Right atrium auricular region (tissue), 2 donors: Measurements from ENCODE around the gene SAMSN1. TPM values are rescaled to one million over a fixed set of nuclear protein-coding genes. Genes with fewer than 3 reads are reported as not detected.

Experiments used
- DNase-seq: peaks from one replicate; pipeline ENCODE4 v3.0.0-alpha.2; 2019; ENCODE audit warnings: low spot score
- H3K27ac ChIP-seq, 2 donors: fragments of 200-600 bp; sonication (generic); 1 replicate in 1 of 2; 2 replicates in 1 of 2; pipeline ENCODE4 v1.5.1; 2016 to 2019
- H3K27me3 ChIP-seq, 2 donors: fragments of 200-600 bp; sonication (generic); one replicate each; pipeline versions ENCODE4 v1.5.1 to v1.6.0; 2017 to 2019
- H3K36me3 ChIP-seq: fragments of 200-600 bp; sonication (generic); one replicate; pipeline ENCODE4 v1.5.1; 2016
- H3K4me1 ChIP-seq, 2 donors: fragments of 200-600 bp; sonication (generic); one replicate each; pipeline versions ENCODE4 v1.5.1 to v1.6.0; 2017 to 2019
- H3K4me3 ChIP-seq, 2 donors: fragments of 200-600 bp; sonication (generic); 1 replicate in 1 of 2; 2 replicates in 1 of 2; pipeline ENCODE4 v1.5.1; 2017 to 2019; ENCODE audit warnings: mild to moderate bottlenecking in 1 of 2, moderate library complexity in 1 of 2
- H3K9me3 ChIP-seq, 2 donors: fragments of 200-600 bp; sonication (generic); one replicate each; pipeline ENCODE4 v1.5.1; 2019
- total RNA-seq, 2 donors: library from RNA; depleted of rRNA; stranded (reverse); fragments of >200 nt; gene quantifications; one replicate each; pipeline ENCODE4 v1.1.0, GENCODE V29; 2016
- TF ChIP-seq, protein P1 (sequence below), 2 donors: fragments of 200-600 bp; sonication (generic); IDR thresholded peaks; one replicate each; pipeline ENCODE4 v1.5.1; 2019; ENCODE audit warnings: antibody characterized with exemption in 2 of 2

The SAMSN1 gene
- total RNA-seq, 2 donors from 2014 or later, result 3.2 to 3.7 TPM

DNA sequence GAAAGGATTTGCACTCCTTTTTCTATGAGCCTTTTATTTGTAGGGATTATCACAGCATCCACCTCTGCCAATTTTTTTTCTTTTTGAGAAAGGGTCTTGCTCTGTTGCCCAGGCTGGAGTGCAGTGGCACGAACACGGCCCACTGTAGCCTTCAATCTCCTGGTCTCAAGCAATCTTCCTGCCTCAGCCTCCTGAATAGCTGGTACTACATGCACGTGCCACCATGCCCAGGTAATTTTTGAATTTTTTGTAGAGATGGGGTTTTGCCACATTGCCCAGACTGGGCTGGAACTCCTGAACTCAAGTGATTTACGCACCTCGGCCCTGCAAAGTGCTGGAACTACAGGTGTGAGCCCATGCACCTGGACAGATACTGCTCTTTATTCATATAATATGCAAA is 2.1 kb downstream of the SAMSN1 start:
- DNase-seq, result no peak
- TF ChIP-seq, protein P1, sequence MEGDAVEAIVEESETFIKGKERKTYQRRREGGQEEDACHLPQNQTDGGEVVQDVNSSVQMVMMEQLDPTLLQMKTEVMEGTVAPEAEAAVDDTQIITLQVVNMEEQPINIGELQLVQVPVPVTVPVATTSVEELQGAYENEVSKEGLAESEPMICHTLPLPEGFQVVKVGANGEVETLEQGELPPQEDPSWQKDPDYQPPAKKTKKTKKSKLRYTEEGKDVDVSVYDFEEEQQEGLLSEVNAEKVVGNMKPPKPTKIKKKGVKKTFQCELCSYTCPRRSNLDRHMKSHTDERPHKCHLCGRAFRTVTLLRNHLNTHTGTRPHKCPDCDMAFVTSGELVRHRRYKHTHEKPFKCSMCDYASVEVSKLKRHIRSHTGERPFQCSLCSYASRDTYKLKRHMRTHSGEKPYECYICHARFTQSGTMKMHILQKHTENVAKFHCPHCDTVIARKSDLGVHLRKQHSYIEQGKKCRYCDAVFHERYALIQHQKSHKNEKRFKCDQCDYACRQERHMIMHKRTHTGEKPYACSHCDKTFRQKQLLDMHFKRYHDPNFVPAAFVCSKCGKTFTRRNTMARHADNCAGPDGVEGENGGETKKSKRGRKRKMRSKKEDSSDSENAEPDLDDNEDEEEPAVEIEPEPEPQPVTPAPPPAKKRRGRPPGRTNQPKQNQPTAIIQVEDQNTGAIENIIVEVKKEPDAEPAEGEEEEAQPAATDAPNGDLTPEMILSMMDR (IDR thresholded peaks at IDR 0.05), result no peak
- H3K36me3 ChIP-seq, result no peaks in the 10 kb centered on the region
- H3K4me3 ChIP-seq, result no peak overlapping the region
- no peaks in the 10 kb centered on the region for H3K9me3 ChIP-seq
- H3K4me1 ChIP-seq, result no peaks in the 10 kb centered on the region
- H3K27ac ChIP-seq, result no peak overlapping the region
- H3K27me3 ChIP-seq, result no peaks in the 10 kb centered on the region

DNA sequence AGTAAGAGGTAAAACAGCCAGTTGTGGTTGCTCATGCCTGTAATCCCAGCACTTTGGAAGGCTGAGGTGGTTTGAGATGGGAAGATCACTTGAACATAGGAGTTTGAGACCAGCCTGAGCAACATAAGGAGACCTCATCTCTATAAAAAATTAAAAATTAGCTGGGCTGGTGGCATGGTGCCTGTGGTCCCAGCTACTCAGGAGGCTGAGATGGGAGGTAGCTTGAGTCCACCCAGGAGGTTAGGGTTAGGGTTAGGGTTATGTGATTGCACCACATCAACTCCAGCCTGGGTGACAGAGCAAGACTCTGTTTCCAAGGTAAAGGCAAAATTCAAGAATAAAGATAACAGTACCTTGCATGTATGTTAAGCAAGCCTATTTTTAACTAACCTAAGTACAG is 3.5 kb downstream of the SAMSN1 start:
- Histone ChIP-seq H3K36me3 (no peaks in the 10 kb centered on the region), H3K27ac (no peak overlapping the region), H3K4me3 (no peak overlapping the region), H3K4me1 (no peaks in the 10 kb centered on the region), H3K27me3 (no peaks in the 10 kb centered on the region), H3K9me3 (no peaks in the 10 kb centered on the region)
- TF ChIP-seq, protein P1 (IDR thresholded peaks at IDR 0.05), result no peak
- DNase-seq, result no peak

DNA sequence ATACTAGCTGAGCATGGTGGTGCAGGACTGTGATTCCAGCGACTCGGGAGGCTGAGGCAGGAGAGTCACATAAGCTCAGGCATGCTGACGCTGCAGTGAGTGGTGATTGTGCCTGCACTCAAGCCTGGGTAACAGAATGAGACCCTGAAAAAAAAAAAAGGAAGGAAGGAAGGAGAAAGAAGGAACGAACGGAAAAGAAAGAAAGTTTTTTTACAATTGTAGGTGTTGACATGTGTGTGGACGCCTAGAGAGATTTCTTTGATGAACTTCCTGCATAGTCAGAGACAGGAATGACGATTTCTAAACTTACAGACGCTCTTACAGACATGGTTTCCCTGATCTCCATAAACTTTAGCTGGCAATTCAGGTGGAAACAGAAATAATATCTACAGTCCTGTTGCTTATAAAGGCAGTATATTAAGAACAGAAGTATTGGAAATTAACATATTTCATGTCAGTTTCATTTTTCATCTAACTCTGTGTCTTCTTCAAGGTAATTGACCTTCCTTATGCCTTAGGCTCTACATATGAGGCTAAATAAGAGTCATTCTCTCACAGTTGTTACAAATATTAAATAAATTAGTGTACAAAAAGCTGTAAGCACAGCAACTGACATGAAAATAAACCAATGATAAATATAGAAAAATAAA is 4.1 kb downstream of the SAMSN1 start:
- Histone ChIP-seq H3K36me3 (no peaks in the 10 kb centered on the region), H3K4me1 (no peaks in the 10 kb centered on the region), H3K9me3 (no peaks in the 10 kb centered on the region), H3K27ac (no peak overlapping the region), H3K27me3 (no peaks in the 10 kb centered on the region), H3K4me3 (no peak overlapping the region)
- no peak for DNase-seq
- TF ChIP-seq, protein P1 (IDR thresholded peaks at IDR 0.05), result no peak

DNA sequence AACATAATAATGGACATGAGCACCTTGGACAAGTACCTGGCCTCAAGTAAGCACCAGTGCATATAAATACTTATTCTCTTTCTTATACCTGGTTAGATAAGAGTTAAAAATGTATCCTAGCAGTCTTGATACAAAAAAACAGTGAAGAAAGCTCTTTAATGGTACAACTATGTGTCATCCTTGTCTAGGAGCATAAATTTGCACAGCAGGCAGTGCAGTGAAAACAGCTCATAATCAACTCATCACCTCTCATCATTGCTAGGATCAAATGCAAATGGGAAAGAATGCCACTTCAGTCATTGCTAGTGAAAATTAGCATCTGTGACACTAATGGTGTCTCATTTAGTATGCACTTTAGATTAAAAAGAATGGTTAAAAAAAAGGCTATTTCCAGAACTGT is 7.6 kb downstream of the SAMSN1 start:
- Histone ChIP-seq H3K27ac (no peak overlapping the region), H3K4me3 (no peak overlapping the region), H3K4me1 (no peaks in the 10 kb centered on the region), H3K27me3 (no peaks in the 10 kb centered on the region), H3K9me3 (no peaks in the 10 kb centered on the region), H3K36me3 (no peaks in the 10 kb centered on the region)
- TF ChIP-seq, protein P1 (IDR thresholded peaks at IDR 0.05), result no peak
- DNase-seq, result no peak

DNA sequence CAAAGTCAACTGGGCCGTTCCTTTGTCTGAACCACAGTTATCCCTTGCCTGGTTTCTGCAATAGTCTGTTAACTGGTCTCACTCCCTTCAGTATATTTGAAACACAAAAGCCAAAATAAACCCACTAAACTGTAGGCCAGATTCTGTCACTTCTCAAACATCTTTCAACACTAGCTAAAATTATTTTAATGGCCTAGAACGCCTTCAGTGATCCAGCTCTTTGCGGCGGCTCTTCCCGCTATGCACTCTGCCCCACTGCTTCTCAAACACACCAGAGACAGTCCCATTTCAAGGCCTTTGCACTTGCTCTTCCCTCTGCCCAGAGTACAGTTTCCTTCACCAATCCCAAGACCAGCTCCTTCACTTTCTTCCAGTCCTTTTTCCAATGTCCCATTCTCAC is 9.2 kb downstream of the SAMSN1 start:
- Histone ChIP-seq H3K36me3 (no peaks in the 10 kb centered on the region), H3K9me3 (no peaks in the 10 kb centered on the region), H3K4me1 (no peaks in the 10 kb centered on the region), H3K4me3 (no peak overlapping the region), H3K27ac (no peak overlapping the region), H3K27me3 (no peaks in the 10 kb centered on the region)
- DNase-seq, result no peak
- TF ChIP-seq, protein P1 (IDR thresholded peaks at IDR 0.05), result no peak

DNA sequence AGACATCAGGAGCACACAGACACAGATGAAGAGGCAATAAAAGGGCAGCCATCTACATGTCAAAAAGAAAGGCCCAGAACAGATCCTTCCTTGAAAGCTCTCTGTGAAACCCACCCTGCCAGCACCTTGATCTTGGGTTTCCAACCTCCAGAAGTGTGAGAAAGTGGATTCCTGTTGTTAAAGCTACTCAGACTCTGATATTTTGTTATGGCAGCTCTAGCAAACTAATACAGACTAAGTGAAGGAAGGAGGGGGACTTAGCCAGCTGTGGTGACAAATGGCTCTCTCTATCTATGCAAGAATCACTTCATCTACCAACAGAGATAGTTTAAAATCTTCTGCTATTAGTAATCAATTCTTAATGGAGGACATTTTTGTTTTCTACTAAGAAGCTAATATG is 10.4 kb downstream of the SAMSN1 start:
- TF ChIP-seq, protein P1 (IDR thresholded peaks at IDR 0.05), result no peak
- H3K36me3 ChIP-seq, result no peaks in the 10 kb centered on the region

More for the DNA sequence above, 10.4 kb downstream of the SAMSN1 start:
- no peak overlapping the region for H3K27ac ChIP-seq
- H3K27me3 ChIP-seq, result no peaks in the 10 kb centered on the region
- H3K4me1 ChIP-seq, result no peaks in the 10 kb centered on the region
- H3K4me3 ChIP-seq, result no peak overlapping the region
- no peak for DNase-seq
- H3K9me3 ChIP-seq, result no peaks in the 10 kb centered on the region
